ENCODE results near the gene JAKMIP3.

The JAKMIP3 gene

DNA sequence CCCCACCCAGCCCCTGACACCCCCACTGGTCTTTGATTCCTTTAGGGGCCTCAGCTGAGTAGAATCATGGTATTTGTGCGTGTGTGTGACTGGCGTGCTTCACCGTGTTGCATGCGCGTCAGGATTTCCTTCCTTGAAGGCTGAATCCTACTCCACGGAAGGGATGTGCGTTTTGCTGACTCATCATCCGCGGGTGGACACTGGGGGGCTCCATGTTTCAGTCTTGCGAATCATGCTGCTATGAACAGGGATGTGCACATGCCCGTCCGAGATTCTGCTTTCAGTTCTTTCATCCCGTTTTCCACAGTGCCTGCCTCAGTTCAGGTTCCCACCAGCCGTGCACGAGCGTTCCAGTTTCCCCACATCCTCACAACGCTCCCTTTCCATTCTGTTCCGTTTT, 20.9 kb upstream of the JAKMIP3 start:
- no peak for DNase-seq

DNA sequence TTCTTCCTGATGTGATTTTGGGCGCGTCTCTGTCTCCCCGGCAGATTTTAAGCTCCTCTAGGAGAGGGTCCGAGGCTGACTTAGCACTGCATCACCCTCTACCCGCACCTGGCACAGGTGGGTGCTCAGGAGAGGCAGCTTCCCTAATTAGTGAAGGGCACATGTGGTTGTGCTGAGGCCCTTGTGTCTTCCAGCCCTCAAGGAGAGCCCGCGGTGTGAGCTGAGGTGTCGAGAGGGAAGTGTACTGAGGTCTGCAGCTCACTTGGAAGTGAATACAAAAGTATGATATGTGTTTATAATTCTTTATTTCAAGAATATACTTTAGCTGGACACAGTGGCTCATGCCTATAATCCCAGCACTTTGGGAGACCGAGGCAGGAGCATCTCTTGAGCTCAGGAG, 20.4 kb upstream of the JAKMIP3 start:
- no peak for DNase-seq

DNA sequence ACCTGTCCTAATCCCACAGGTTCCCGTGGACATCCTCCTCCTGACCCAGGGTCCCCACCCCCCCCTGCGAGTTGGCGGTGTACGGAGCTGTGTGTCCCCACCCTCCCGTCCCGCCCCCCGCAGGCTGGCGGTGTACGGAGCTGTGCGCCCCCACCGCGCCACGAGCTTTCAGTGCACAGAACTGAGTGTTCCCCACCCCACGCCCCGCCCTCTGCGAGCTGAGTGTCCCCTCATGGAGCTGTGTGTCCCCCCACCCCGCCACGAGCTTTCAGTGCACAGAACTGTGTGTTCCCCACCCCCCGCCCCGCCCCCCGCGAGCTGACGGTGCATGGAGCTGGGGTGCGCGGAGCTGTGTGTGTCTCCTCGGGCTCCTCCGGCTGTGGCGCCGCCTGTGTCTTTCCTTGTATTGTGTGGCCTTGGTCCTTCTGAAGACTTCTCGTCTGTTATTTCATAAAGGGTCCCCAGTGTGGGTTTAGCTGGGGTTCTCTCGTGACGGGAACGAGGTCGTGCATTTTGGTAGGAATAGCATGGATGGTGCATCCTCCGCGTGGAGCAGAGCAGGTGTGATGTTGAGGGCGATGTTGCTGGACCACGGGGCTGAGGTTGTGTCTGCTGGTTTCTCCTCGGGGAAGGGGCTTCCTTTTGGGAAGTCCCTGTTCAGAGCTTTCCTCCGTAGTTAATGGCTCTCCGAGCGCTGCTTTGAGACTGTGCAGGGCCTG, 18.0 kb upstream of the JAKMIP3 start:
- no peak for DNase-seq

GRCh38 chr10:132048294-132048667, 17.5 kb upstream of the JAKMIP3 start:
- DNase-seq, result no peak

DNA sequence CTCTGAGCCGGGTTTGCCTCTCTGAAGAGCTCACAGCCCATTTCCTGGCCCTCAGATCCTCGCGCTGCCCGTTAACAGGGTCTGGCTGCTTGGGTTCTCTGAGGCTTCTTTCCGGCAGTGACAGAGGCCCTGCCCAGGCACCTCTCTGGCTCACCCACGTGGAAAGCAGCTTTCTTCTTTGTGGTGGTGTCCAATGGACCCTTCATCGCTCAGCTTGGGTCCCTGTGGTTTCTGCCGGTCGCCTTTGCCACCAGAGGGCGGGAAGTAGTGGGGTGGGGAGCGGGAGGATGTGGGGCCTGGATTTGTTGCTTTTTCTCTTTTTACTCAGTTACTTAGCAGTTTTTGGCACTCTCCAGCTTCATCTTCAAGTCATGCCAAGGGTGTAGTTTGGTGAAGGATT, 15.6 kb upstream of the JAKMIP3 start:
- DNase-seq, result no peak

DNA sequence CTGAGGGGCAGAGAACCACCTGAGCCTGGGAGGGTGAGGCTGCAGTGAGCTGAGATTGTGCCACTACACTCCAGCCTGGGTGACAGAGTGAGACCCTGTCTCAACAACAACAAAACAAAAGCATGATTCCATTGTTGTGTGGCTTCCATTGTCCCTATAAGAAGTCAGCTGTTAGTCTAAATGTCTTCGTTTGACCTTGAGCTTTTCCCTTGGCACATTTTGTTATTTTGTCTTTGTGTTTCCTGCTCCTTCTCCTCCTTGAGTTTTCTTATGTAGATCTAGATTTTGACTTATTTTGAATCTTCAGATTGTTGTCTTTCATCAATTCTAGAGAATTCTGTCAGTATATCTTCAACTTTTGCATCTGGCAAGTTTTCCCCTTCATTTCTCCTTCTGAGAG, 13.6 kb upstream of the JAKMIP3 start:
- no peak for DNase-seq

GRCh38 chr10:132054564-132054963, 11.2 kb upstream of the JAKMIP3 start:
- DNase-seq, result no peak

- no peak for DNase-seq
Measured at GRCh38 chr10:132055616-132056015, 10.1 kb upstream of the JAKMIP3 start.

DNA sequence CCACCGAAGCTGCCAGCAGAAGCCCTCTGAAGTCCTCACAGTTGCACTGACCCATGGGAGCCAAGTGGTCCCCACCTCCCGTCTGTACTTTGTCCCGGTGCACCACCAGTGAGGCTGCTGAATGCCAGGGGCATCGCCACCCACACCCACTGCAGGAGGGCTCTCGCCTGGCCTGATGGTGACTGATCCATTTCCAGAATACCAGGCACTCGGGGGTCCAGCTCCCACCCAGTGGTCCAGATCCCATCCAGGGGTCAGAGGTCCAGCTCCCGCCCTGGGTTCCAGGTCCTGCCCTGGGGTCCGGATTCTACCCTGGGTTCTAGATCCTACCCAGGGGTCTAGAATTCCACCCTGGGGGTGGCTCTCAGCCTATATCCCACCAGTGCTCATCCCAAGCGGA, 9.1 kb upstream of the JAKMIP3 start:
- DNase-seq, result no peak

DNA sequence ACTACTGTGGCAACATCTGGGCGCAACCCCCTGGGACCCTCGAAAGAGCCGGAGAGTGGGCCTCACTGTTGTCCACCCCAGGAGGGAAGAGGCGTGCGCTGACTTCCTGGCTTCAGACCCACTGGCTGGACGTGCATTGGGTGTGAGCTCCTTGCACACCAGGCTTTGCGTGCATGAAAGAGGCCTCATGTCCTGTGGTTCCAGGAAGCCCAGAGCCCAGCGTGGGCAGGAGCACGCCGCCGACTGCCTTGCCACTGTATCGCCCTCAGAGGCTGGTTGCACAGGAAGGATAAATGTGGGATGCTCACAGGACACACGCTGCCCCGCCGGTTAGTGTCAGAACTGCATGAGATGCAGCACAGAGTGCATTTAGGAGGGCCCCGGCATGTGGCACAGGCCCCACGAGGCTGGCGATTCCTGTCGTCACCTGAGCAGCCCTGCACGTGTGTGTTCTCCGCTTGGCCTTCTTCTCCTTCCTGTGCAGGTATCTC, 8.5 kb upstream of the JAKMIP3 start:
- DNase-seq, result no peak

DNA sequence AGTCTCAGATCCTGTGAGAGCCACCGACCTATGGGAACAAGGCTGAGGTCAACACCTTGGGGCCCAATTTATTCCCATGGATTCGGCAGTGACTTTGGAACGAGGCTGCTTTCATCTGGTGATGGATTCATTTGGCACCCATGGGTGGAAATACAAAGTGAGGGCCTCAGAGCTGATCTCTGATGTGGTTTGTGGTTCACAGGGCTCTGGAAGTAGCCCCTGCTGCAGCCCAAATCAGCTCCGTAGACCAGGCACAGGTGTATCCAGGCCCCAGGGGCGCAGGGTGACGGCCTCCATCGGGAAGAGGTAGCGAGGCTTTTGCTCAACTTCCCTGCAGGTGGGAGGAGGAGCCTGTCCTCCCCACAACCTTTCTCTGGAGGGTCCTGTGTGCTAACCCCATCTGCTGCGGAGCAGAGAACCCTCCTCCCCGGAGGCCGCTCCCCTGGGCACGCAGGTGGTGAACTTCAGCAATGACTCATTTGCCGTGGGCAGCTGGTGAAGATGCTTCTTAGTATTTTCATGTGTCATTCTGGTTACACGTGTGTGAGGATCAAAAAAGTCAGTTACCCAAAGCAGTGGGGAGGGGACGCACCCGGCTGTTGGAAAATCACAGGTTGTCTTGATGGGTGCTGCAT, 7.5 kb upstream of the JAKMIP3 start:
- no peak for DNase-seq

GRCh38 chr10:132058793-132059759, 6.7 kb upstream of the JAKMIP3 start:
- no peak for DNase-seq

- no peak for DNase-seq
Measured at GRCh38 chr10:132059760-132060508, 5.8 kb upstream of the JAKMIP3 start.

GRCh38 chr10:132061030-132061429, 4.7 kb upstream of the JAKMIP3 start:
- DNase-seq, result no peak

GRCh38 chr10:132061465-132061864, 4.3 kb upstream of the JAKMIP3 start:
- no peak for DNase-seq

DNA sequence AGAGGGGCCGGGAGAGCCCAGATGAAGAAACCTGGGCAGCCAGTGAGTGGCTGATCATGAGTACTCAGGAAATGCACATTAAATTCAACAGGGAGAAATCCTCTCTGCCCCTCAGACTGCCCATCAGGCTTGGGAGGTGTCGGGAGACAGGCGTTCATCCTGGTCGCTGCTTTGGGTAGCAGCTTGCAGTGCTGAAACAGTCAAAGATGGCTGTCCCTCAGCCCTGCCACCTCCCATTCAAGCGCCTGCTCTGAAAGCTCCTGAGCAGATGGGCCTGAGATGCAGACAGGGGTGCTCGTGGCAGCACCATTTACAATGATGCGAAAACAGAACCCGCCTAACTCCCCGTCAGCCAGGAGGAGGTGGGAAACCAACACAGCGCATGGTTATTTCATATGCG, 3.6 kb upstream of the JAKMIP3 start:
- DNase-seq, result no peak

GRCh38 chr10:132062641-132063390, 2.9 kb upstream of the JAKMIP3 start:
- no peak for DNase-seq

- no peak for DNase-seq
Measured at GRCh38 chr10:132063432-132063831, 2.3 kb upstream of the JAKMIP3 start.

DNA sequence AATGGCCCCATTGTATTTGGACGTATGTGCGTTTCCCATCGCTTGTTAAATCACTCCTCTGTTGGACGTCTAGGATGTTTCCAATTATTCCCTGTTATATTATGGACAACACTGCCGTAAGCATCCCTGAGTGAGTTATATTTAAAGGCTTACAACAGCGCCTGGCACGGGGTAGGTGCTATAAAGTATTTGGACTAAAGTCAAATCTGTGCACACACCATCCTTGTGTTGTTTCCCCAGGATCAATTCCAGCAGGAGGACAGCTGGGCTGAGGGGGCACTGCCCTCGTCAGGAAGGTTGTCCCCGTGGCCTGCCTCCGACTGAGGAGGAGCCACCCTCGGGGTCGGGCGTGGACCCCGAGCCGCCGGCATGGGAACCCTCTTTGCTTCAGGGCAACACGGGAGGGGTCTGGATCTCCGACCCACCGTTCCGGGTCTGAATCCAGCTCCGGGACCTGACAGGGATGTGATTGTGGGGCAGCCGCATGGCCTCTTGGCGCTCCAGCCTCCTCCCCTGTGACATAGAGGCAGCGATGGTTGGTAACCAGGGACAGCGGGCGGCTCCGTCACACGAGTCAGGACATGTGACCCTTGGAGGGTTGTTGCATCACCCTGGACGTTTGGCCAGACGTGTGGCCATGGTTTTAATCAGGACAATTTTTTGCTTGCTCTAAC, 1.5 kb upstream of the JAKMIP3 start:
- no peak for DNase-seq

- DNase-seq, result no peak
Measured at GRCh38 chr10:132064771-132065437, 842 bp upstream of the JAKMIP3 start.

- DNase-seq, result no peak
Measured at GRCh38 chr10:132066186-132066585, 440 bp downstream of the JAKMIP3 start.
